Activated naive CD4-positive, alpha-beta T cell treated with anti-CD3 and anti-CD28 coated beads, Interleukin-2, amount 50 U/mL, for 72 hours (primary cell): ENCODE data around the gene SEMA3C. TPM values are rescaled to one million over a fixed set of nuclear protein-coding genes. Genes with fewer than 3 reads are reported as not detected.

Experiments
- ATAC-seq, 2 donors: fragments of 150-1000 bp; cut with Tn5 transposase; 2 replicates each; pipeline ENCODE4 v1.10.0; 2021; ENCODE audit warnings: mild to moderate bottlenecking in 2 of 2, moderate library complexity in 2 of 2
- DNase-seq, 2 donors: peaks; one replicate each; pipeline ENCODE4 v3.0.0; 2021 to 2022; ENCODE audit warnings: low spot score in 2 of 2
- H3K27ac Mint-ChIP-seq, 2 donors: one replicate each; pipeline ENCODE4 v1.8.0; 2022; ENCODE audit warnings: mild to moderate bottlenecking in 2 of 2, mixed read lengths in 2 of 2
- H3K36me3 Mint-ChIP-seq, 2 donors: one replicate each; pipeline ENCODE4 v1.8.0; 2022; ENCODE audit warnings: mixed read lengths in 2 of 2
- H3K9me3 Mint-ChIP-seq, 2 donors: one replicate each; pipeline ENCODE4 v1.8.0; 2022; ENCODE audit warnings: mixed read lengths in 2 of 2
- total RNA-seq, 2 donors: library from RNA; stranded (reverse); gene quantifications; one replicate each; pipeline ENCODE4 v1.2.3, GENCODE V29; 2022

The SEMA3C gene
- total RNA-seq, 2 donors from 2014 or later, result not detected

- Mint-ChIP-seq H3K36me3 (no peaks in the 10 kb centered on the region), H3K27ac (no peak overlapping the region), H3K9me3 (peaks cover 5 to 12% of the 10 kb centered on the region in 2 donors)
- DNase-seq (no peak), ATAC-seq (no peak)
Measured at GRCh38 chr7:80731281-80731680, 187.6 kb downstream of the SEMA3C start.

- H3K9me3 Mint-ChIP-seq, result peaks cover 0 to 14% of the 10 kb centered on the region in 2 donors
- H3K36me3 Mint-ChIP-seq, result no peaks in the 10 kb centered on the region
- no peak overlapping the region for H3K27ac Mint-ChIP-seq
- no peak for ATAC-seq
- DNase-seq, result no peak
Measured at GRCh38 chr7:80729591-80730320, 189.1 kb downstream of the SEMA3C start.

GRCh38 chr7:80726666-80727065 is 192.2 kb downstream of the SEMA3C start:
- Mint-ChIP-seq H3K9me3 (peaks cover 0 to 11% of the 10 kb centered on the region in 2 donors), H3K36me3 (no peaks in the 10 kb centered on the region), H3K27ac (no peak overlapping the region)
- ATAC-seq (no peak), DNase-seq (no peak)

- ATAC-seq (peak in 1 of 2 donors; percentile 49), DNase-seq (no peak)
- Mint-ChIP-seq H3K36me3 (no peaks in the 10 kb centered on the region), H3K27ac (no peak overlapping the region), H3K9me3 (peaks cover 0 to 5% of the 10 kb centered on the region in 2 donors)
Measured at GRCh38 chr7:80725181-80725611, 193.7 kb downstream of the SEMA3C start.

- Mint-ChIP-seq H3K36me3 (no peaks in the 10 kb centered on the region), H3K27ac (no peak overlapping the region), H3K9me3 (peaks cover 0 to 5% of the 10 kb centered on the region in 2 donors)
- DNase-seq (no peak), ATAC-seq (no peak)
Measured at GRCh38 chr7:80724249-80724871, 194.5 kb downstream of the SEMA3C start.

GRCh38 chr7:80722616-80723195 is 196.1 kb downstream of the SEMA3C start:
- H3K36me3 Mint-ChIP-seq, result no peaks in the 10 kb centered on the region
- no peak for DNase-seq
- H3K9me3 Mint-ChIP-seq, result peaks cover 0 to 5% of the 10 kb centered on the region in 2 donors
- H3K27ac Mint-ChIP-seq, result no peak overlapping the region
- ATAC-seq, result peak in 1 of 2 donors; percentile 37

- ATAC-seq (no peak), DNase-seq (no peak)
- H3K9me3 Mint-ChIP-seq, result peaks cover 0 to 5% of the 10 kb centered on the region in 2 donors
- H3K27ac Mint-ChIP-seq, result no peak overlapping the region
- H3K36me3 Mint-ChIP-seq, result no peaks in the 10 kb centered on the region
Measured at GRCh38 chr7:80721883-80722615, 196.8 kb downstream of the SEMA3C start.

- DNase-seq (no peak), ATAC-seq (no peak)
- H3K27ac Mint-ChIP-seq, result no peak overlapping the region
- no peaks in the 10 kb centered on the region for H3K36me3 Mint-ChIP-seq
- H3K9me3 Mint-ChIP-seq, result peaks cover 0 to 3% of the 10 kb centered on the region in 2 donors
Measured at GRCh38 chr7:80720146-80720545, 198.7 kb downstream of the SEMA3C start.

- H3K9me3 Mint-ChIP-seq, result no peaks in the 10 kb centered on the region
- H3K27ac Mint-ChIP-seq, result no peak overlapping the region
- DNase-seq (no peak), ATAC-seq (no peak)
- H3K36me3 Mint-ChIP-seq, result no peaks in the 10 kb centered on the region
Measured at GRCh38 chr7:80719261-80719660, 199.6 kb downstream of the SEMA3C start.

- Mint-ChIP-seq H3K27ac (no peak overlapping the region), H3K9me3 (peaks cover 0 to 8% of the 10 kb centered on the region in 2 donors), H3K36me3 (peaks cover 0 to 6% of the 10 kb centered on the region in 2 donors)
- ATAC-seq, result no peak
- DNase-seq, result no peak
Measured at GRCh38 chr7:80711531-80711930, 207.3 kb downstream of the SEMA3C start.

GRCh38 chr7:80708123-80708522 is 210.7 kb downstream of the SEMA3C start:
- Mint-ChIP-seq H3K36me3 (peaks cover 0 to 5% of the 10 kb centered on the region in 2 donors), H3K27ac (no peak overlapping the region), H3K9me3 (peaks cover 0 to 7% of the 10 kb centered on the region in 2 donors)
- DNase-seq, result no peak
- no peak for ATAC-seq

- DNase-seq (no peak), ATAC-seq (no peak)
- Mint-ChIP-seq H3K36me3 (no peaks in the 10 kb centered on the region), H3K27ac (no peak overlapping the region), H3K9me3 (peaks cover 0 to 3% of the 10 kb centered on the region in 2 donors)
Measured at GRCh38 chr7:80707318-80707717, 211.5 kb downstream of the SEMA3C start.

GRCh38 chr7:80705130-80705781 is 213.6 kb downstream of the SEMA3C start:
- Mint-ChIP-seq H3K27ac (no peak overlapping the region), H3K9me3 (peaks cover 0 to 3% of the 10 kb centered on the region in 2 donors), H3K36me3 (no peaks in the 10 kb centered on the region)
- DNase-seq (no peak), ATAC-seq (no peak)

- H3K27ac Mint-ChIP-seq, result no peak overlapping the region
- DNase-seq (no peak), ATAC-seq (no peak)
- no peaks in the 10 kb centered on the region for H3K36me3 Mint-ChIP-seq
- H3K9me3 Mint-ChIP-seq, result peaks cover 0 to 3% of the 10 kb centered on the region in 2 donors
Measured at GRCh38 chr7:80703272-80703671, 215.6 kb downstream of the SEMA3C start.

- ATAC-seq, result no peak
- Mint-ChIP-seq H3K9me3 (no peaks in the 10 kb centered on the region), H3K27ac (no peak overlapping the region), H3K36me3 (no peaks in the 10 kb centered on the region)
- no peak for DNase-seq
Measured at GRCh38 chr7:80699721-80700256, 219.1 kb downstream of the SEMA3C start.

GRCh38 chr7:80699045-80699638 is 219.7 kb downstream of the SEMA3C start:
- DNase-seq (no peak), ATAC-seq (no peak)
- no peak overlapping the region for H3K27ac Mint-ChIP-seq
- H3K36me3 Mint-ChIP-seq, result no peaks in the 10 kb centered on the region
- peaks cover 0 to under 1% of the 10 kb centered on the region in 2 donors for H3K9me3 Mint-ChIP-seq
